ENCODE data around the gene VAV1.
"Not testable (repeated sequence)": the region's sequence is repeated elsewhere in the genome, so short reads cannot be mapped to it uniquely, and the experiment has no call there.

DNA sequence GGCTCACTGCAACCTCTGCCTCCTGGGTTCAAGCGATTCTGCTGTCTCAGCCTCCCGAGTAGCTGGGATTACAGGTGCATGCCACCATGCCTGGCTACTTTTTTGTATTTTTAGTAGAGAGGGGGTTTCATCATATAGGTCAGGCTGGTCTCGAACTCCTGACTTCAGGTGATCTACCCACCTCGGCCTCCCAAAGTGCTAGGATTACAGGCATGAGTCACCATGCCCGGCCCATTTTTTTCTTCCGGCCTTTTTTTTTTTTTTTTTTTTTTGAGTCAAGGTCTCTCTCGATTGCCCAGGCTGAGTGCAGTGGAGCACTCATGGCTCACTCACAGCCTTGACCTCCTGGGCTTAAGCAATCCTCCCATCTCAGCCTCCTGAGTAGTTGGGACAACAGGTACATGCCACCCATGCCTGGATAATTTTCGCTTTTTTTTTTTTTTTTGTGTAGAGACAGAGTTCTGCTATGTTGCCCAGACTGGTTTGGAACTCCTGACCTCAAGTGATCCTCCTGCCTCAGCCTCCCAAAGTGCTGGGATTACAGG lies 10.2 kb upstream of the VAV1 start:
- TF ChIP-seq SIN3B (IDR thresholded peaks at IDR 0.05; ENCODE audit: low read length); HDAC2 (CRISPR knock-in tag; IDR thresholded peaks at IDR 0.05); HIVEP1 (CRISPR knock-in tag; IDR thresholded peaks at IDR 0.05); FOXK2 (IDR thresholded peaks at IDR 0.05); SP2 (CRISPR knock-in tag; IDR thresholded peaks at IDR 0.05); EZH2 (conservative IDR thresholded peaks at IDR 0.05; ENCODE audit: low read depth, low read length): not testable (repeated sequence)
- TF ChIP-seq, protein P1, sequence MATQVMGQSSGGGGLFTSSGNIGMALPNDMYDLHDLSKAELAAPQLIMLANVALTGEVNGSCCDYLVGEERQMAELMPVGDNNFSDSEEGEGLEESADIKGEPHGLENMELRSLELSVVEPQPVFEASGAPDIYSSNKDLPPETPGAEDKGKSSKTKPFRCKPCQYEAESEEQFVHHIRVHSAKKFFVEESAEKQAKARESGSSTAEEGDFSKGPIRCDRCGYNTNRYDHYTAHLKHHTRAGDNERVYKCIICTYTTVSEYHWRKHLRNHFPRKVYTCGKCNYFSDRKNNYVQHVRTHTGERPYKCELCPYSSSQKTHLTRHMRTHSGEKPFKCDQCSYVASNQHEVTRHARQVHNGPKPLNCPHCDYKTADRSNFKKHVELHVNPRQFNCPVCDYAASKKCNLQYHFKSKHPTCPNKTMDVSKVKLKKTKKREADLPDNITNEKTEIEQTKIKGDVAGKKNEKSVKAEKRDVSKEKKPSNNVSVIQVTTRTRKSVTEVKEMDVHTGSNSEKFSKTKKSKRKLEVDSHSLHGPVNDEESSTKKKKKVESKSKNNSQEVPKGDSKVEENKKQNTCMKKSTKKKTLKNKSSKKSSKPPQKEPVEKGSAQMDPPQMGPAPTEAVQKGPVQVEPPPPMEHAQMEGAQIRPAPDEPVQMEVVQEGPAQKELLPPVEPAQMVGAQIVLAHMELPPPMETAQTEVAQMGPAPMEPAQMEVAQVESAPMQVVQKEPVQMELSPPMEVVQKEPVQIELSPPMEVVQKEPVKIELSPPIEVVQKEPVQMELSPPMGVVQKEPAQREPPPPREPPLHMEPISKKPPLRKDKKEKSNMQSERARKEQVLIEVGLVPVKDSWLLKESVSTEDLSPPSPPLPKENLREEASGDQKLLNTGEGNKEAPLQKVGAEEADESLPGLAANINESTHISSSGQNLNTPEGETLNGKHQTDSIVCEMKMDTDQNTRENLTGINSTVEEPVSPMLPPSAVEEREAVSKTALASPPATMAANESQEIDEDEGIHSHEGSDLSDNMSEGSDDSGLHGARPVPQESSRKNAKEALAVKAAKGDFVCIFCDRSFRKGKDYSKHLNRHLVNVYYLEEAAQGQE (IDR thresholded peaks at IDR 0.05; ENCODE audit: borderline replicate concordance in 1 of 2, low read depth in 1 of 2, low read length in 2 of 2) = not testable (repeated sequence)
- TF ChIP-seq, protein P2, sequence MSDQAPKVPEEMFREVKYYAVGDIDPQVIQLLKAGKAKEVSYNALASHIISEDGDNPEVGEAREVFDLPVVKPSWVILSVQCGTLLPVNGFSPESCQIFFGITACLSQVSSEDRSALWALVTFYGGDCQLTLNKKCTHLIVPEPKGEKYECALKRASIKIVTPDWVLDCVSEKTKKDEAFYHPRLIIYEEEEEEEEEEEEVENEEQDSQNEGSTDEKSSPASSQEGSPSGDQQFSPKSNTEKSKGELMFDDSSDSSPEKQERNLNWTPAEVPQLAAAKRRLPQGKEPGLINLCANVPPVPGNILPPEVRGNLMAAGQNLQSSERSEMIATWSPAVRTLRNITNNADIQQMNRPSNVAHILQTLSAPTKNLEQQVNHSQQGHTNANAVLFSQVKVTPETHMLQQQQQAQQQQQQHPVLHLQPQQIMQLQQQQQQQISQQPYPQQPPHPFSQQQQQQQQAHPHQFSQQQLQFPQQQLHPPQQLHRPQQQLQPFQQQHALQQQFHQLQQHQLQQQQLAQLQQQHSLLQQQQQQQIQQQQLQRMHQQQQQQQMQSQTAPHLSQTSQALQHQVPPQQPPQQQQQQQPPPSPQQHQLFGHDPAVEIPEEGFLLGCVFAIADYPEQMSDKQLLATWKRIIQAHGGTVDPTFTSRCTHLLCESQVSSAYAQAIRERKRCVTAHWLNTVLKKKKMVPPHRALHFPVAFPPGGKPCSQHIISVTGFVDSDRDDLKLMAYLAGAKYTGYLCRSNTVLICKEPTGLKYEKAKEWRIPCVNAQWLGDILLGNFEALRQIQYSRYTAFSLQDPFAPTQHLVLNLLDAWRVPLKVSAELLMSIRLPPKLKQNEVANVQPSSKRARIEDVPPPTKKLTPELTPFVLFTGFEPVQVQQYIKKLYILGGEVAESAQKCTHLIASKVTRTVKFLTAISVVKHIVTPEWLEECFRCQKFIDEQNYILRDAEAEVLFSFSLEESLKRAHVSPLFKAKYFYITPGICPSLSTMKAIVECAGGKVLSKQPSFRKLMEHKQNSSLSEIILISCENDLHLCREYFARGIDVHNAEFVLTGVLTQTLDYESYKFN (CRISPR knock-in tag; conservative IDR thresholded peaks at IDR 0.05) = not testable (repeated sequence)
